GM18907 (cell line): ENCODE results near the gene AFAP1.

Source experiments
- ATAC-seq: cut with Tn5 transposase; IDR thresholded peaks from one replicate; pipeline ENCODE4 v1.9.1; 2021; ENCODE audit warnings: mild to moderate bottlenecking, moderate library complexity; ENCODE audit not compliant: unreplicated experiment

AFAP1 gene

DNA sequence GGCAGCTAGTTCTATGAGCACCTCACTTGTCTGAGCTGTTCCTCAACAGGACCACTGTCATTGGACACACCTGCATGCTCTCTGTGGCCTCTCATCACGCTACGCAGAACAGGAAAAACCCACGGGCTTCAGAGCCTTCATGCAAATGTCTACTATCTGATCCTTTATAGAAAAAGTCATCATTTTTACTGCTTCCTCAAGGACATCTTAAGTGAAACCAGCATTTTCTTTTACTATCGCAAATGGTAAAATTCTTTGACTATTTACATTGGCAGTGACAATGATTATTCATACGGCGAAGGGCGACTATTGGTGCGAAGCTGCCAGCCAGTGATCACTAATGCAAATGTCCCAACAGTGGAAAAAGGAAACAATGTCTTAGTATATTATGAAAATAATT lies 147.0 kb downstream of the AFAP1 start:
- ATAC-seq, result peak; percentile 58

DNA sequence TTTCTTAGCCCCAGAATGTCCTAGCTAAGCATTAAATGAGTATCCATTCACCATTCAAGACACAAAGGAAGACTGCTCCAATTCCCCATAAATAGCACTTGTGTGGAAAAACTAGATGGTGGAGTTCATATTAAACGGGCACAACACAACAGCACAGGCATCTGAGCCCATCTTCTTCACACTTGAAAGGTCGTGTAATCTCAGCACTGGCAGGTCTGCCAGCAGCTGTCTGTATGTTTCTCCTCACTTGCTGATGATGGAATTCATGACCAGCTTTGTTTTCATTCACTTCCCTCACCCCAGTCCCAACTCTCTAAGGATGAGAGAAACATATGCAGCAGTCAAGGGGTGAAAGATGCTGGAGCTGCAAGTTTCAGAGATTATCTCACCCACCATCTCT lies 148.7 kb downstream of the AFAP1 start:
- no peak for ATAC-seq

DNA sequence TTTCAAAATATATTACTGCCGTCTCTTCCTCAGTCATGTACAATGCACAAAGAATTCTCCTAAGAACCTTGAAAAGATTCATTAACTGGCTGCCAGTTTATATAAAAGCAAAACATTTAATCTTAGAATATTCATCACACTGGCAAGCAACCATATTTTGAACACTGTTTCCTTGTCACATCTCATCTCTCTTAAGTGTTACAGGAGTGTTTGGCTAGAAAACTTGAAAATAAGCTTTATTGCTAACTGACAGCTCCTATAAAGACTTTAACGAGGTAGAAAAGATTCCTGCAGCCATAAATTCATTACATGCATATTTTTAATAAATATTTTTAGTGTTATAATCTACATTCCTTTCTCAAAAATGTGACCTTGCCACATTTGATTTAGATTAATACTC lies 149.6 kb downstream of the AFAP1 start:
- no peak for ATAC-seq

DNA sequence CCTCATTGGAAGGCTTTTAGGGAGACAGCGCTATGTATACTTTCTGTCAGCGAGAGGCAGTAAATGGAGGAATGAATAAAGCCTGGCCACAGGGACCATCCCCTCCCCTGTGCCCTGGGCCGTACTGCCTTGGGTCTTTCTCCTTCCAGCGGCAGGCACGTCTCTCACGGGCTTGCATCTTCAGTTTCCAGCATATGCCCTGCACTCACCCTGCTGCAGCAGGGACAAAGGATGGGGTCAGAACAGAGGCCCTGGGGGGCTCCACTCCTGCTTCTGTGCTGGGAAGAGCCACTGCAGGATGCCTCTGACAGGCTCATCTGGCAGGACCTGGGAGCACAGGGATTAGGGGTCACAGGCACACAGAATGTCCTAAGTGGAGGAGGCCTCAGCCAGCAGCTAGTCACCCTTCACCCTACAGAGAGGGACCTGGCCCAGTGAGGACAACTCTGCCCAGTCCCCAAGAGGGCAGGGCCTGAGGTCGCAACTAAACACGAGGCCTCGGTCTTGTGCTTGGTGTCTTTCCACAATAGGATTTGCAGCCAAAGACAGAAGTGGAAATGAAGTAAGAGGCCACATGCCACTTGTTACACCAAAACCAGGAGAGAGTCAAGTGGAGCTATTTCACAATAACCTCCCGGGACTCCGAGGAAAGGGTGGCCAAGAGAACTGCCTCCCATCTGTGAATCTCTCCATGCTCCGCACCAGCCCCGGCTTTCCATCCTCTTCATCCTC lies 150.8 kb downstream of the AFAP1 start:
- no peak for ATAC-seq

DNA sequence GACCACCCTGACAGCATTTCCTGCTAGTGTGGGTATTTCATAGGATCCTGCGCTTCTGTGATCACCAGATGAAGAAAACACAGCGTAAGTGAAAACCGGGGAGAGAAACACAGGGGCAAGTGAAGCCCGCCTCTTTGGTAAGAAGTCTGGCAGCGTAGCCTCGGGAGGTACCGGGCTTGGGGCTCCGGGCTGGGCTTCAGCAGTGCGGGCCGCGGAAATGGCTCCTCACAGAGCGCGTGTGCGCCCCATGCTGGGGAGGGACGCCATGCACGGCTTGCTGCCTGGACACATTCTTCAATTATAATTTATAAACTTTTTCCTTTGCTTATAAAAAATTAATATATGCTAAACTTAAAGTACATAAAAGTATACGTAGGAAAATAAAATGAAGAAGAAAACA lies 151.5 kb downstream of the AFAP1 start:
- no peak for ATAC-seq

DNA sequence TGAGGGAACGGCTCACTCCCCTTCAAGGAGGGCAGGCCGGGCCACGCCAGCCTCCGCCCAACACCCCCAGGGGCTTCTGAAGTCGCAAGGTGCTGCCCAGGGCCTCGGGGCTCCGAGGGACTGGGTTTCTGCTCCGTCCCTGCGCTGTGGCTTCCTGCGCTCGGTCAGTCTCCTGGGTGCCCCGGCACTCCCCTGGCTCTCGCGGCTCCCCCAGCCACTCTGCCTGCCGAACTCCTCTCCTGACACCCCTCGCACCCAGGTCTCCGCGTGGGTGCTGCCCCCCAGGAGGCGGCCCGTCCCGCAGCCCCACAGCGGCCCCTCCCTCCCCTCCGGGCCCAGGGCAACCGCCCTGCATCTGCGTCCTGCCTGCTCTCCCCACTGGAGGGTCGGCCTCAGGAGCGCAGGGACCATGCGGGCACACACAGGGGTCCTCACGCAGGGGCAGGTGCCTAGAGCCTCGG lies 151.9 kb downstream of the AFAP1 start:
- ATAC-seq, result no peak

DNA sequence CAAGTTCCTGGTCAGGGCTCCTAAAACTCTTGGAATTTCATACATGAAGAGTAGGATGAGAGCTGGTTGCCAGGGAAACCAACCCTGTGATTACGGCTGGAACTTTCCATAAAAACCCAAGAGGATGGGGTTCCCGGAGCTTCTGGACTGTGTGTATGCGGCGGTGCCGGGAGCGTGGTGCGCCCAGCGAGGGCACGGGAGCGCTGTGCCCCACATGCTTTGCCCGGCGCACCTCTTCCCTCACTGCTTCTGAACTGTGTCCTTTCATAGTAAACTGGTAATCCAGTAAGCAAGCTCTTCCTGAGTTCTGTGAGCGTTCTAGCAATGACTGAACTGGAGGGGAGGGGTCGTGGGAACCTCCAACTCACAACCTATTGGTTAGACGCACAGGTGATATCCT lies 152.6 kb downstream of the AFAP1 start:
- ATAC-seq, result no peak

DNA sequence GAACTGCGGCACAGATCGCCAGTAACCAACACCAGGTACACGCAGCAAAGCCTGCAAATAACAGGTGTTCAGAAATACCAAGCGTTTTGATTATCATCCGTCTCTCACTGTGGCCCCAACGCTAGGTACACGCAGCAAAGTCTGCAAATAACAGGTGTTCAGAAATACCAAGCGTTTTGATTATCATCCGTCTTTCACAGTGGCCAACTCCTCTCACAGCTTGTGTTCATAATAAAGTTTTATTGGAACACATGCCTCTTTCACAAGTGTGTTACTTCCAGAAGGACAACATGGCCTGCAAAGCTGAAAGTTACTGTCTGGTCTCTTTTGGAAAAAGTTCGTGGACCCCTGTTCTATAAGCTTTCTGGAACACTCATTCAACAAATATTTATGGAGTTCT lies 153.1 kb downstream of the AFAP1 start:
- ATAC-seq, result no peak

DNA sequence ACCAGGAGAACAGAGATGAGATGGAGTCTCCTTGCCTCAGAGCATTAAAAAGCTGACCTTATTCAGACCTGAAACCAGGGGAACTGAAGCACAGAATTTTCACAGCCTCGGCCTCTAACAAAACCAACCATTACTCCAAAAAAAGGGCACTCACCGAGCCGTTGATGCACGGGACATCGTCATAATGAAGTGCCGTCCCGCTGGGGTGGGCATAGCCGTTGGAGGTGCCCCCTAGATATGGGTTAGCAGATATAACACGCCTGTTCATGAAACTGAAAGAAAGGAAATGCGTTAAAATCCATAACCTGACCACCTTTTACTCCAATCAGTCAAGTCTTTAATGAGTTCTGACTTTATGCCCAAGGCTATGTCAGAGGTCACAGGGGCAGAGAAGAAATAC lies 153.6 kb downstream of the AFAP1 start:
- ATAC-seq, result no peak

DNA sequence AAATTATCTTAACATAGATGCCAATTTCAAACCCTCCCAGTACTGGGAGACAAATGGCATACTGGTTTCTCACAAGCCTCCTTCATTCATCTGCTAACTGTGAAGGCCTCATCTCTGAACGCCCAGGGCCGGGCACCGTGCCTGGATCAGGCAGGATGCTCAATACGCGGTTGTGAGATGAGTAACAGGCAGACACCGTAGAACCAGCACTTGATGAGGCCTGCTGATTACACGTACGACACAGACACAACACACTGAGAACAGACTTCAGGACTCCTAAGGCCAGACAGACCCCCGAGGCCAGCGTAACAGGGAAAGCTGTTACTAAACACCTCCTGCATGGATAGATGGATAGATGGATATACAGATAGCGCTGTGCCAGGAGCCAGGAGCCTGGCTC lies 154.6 kb downstream of the AFAP1 start:
- ATAC-seq, result no peak

DNA sequence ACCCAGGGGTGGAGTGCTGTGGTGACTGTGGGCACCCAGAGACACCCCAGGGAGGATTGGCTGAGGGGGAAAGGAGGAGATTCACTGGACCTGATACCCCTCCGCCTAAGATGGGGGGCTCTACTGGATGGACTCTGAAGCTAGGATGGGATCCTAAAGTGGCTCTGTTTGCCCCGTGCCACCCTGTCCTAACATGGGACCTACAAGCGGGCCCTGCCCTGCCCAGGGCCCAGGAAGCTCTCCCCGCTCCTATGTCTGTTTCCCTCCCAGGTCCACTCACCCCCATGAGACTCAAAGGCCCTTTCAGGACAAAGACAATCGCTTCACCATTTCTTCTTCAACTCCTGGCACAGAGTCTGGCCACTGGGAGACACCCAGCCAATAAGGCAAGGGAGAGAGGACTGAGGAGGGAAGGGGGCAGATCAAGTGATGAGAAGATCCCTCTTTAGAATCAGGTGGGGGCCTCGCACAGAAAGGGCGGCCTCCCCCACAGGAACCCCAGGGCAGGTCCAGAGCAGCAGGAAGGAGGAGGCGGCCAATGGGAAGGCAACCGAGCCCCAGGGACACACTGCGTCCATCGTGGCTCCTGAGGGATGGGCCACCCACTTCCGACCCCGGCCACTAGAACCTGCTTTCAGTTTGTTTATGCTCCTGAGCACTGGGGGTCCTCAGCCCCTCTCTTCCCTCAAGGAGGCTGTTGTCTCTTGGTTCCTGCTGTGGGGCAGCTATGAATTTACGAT lies 155.4 kb downstream of the AFAP1 start:
- no peak for ATAC-seq

DNA sequence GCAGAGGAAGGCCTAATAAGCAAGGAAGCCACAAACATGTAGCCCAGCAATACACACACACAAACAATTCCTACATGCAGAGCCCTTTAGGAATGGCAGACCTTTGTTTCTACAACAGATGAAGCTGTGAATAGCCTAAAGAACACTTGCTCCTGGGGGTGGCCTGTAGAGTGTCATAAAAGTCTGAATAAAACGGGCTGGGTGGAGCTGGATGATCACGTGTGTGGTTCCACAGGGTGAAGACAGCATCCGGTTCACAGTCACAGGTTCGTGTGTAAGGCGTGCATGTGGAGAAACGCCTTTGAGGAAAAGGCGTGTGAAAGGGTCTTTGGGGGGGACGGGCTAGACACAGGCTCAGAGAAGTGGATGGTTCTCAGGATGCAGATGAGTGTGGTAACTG lies 156.1 kb downstream of the AFAP1 start:
- ATAC-seq, result no peak

DNA sequence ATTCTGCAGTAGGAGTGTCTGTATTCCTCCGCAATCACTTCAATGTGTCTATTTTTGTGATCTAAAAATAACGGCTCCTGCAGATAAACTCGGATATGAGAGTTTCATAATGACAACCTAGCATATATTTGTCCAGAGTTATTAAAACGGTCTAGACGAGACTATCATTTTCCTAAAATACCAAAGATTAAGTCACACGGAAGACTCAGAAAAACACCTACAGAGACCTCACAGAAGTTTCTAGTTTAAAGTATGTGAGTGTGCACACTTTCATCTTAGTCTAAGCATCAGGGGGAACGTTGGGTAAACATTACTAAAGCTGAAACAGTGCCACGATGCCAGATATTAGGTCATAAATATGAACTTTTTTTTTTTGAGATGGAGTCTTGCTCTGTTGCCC lies 156.9 kb downstream of the AFAP1 start:
- no peak for ATAC-seq

DNA sequence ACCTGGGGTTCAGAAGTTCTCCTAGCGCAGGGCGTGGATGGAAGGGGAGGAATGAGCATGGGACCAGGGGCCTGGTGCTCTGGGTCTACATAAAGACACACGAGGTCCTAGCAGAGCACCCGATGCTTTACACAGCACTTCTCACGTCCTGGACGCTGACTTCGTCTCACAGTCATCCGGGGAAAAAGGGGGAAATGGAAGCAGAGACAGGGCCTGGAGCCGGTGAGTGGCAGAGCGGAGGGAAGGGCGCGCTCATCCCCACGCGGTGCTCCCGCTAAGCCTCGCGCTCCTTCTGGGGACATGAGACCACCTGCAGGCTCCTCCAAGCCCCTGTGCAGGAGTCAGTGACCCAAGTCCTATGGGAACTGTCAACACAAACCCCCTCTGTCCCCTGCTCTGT lies 157.7 kb downstream of the AFAP1 start:
- ATAC-seq, result no peak

DNA sequence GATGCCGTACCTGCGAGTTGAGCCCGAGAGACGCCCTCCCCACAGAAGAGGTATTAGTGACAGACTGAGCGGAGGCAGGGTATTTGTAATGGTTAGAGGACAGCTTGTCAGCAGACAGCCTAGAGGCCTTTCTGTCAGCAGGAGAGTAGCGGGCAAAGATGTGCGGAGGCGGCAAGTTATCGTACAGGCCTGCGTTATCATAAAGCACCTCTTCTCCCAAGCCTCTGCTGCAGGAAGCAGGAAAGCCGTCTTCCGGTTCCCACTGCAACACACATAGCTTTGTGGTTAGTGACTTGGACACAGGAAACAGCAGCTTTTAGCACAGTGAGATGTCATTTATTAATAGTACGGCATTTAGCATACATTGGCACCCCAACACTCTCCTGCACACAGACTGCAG lies 158.3 kb downstream of the AFAP1 start:
- ATAC-seq, result no peak

DNA sequence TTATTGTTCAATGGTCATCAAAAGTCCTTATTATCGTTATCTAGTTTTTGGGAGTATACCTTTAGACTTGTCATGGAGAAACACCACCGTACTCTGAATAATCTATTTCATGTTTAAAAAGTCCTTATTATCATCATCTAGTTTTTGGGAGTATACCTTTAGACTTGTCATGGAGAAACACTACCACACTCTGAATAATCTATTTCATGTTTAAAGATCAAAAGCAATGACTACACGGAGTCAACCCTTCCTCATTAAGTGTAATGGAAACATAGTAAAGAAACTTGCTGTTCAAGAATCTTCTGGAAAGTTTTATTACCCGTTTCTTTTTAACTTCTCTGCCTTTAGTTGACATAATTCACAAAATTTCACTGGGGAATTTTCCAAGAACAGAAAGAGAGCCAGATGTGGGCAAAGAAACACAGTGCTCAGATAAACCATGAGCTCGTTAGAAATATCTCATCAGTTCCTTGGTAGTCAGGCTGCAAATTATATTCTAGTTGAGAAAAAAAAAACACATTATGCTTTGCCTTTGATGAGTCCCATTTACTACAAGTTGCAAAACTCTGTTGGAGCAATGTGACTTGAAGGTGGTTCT lies 158.8 kb downstream of the AFAP1 start:
- ATAC-seq, result no peak

DNA sequence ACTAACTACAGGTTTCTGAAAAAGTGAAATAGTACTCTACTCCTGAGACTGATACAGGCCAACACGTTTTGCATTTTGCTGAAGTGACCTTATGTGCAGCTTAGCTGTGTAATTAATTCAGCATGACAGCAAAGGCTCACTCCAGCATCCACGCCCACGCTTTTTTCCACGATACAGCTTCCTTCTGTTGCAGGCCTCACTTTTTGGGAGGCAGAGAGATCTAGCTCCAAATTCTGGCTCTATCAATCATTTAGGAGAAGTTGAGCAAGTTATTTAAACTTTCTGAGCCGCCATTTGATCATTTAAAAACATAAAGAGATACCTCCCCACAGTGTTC lies 160.3 kb downstream of the AFAP1 start:
- no peak for ATAC-seq

DNA sequence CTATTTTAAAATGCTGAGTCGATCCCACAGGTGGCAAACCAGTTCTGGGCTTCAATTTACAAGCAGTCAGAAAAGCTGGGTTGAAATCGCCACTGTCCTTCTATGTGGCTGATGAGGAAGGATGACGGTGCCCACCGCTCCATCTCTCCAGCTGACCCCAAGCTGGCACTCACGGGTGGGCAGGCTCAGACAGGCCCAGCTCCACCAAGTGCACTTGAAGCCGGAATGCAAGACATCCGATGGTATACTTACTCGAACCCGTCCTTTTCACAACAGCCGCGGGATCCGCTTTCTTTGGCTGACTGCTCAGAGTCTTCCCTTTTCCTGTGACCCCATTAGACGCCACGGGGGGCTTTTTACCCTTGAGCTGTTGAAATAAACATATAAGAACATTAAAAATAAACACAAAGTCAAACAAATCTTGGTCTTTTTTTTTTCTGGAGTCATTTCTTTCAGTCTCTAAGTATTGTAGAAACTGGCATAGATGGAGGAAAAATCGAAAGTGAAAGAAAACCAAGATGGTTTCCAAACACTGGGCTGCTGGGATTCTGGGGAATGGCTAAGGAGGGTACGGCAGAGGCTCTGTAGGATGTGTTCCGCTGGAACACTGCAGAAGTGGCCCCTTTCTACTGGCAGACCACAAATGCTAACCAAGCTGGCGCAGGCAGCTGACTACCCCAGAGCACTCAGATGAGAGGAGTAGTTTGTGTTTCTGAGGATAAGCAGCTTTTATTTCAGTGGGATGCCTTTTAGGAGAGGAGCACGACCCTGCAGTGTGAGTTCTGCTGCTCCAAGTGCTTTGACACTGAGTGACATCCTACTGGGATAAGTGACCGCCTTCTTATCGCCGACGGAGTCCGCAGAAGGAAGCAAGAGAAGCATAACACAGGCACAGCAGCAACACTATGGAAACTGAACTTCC lies 160.9 kb downstream of the AFAP1 start:
- ATAC-seq, result no peak

DNA sequence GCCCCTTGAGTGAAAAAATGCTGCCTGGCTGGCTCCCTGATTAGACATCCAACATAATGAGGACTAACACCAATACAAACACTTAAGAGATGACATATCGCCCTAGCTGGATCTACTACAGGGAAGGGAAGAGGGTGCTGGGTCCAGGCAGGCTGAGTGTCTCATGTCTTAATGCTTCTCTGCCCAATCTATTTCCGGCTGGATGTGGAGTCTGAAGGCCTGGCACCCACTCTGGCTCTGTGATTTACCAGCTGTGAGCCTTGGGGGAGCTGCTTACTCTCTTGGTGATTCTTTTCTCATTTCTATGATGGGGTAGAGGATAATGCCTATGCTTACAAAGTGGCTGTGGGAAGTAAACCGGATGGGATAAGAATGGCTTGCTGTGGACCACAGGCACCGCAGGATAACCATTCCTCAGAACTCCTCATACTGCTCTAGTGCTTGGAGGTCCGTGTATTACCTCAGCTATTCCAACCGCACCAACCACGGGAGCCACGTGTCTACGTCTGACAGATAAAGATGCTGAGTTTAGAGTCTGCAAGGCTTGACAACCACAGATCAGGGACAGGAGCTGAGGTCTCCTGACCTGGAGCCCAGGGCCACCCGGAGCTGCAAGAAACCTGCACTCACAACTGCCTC lies 161.7 kb downstream of the AFAP1 start:
- ATAC-seq, result no peak

DNA sequence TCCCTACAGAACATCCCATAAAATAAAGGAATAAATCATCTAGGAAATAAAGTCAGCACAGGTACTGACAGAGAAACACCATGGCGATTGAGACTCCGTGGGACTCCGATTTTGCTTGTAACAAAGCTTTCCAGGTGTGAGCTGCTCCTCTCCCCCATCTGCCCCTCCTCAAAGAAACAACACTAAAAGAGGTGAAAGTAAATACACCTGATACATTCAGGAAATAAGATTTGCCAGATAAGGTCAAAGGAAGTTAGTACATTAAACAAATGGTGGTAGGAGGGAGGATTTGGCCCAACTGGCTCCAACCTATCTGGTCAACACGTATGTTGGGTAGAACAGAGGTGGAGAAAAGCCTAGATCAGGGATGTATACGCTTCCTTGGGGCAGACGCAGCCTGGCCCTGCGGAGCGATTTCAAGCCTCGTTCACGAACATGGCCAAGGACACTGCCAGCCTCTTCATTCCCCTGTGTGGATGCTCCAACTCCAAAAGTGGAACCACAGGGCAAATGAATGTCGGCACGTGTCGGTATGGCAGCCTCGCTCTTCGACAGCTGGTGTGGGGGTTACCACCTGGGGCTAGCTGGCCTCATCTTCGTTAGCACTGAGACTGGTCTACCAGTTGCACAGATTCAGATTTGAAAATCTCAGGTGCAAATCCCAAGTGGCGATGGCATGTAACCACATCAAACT lies 162.5 kb downstream of the AFAP1 start:
- no peak for ATAC-seq
